SW 1271 (cell line): Measurements from ENCODE around the gene WDR5.

Experiments used
- DNase-seq, 2 experiments: peaks; one replicate each; lab custom pipeline; 2025; lab: John Stamatoyannopoulos, UW

Gene WDR5

GRCh38 chr9:134132208-134132870 lies 3.5 kb upstream of the WDR5 start:
- no peak for DNase-seq

GRCh38 chr9:134134949-134135342 lies 936 bp upstream of the WDR5 start:
- DNase-seq: no peak

GRCh38 chr9:134136118-134136995 lies 475 bp downstream of the WDR5 start:
- DNase-seq: no peak

GRCh38 chr9:134136996-134137299 lies 1.1 kb downstream of the WDR5 start:
- no peak for DNase-seq

GRCh38 chr9:134138292-134138691 lies 2.4 kb downstream of the WDR5 start:
- no peak for DNase-seq

GRCh38 chr9:134139081-134139480 lies 3.2 kb downstream of the WDR5 start:
- DNase-seq: no peak

GRCh38 chr9:134141906-134142305 lies 6.0 kb downstream of the WDR5 start:
- DNase-seq: no peak

GRCh38 chr9:134144801-134145200 lies 8.9 kb downstream of the WDR5 start:
- no peak for DNase-seq

- DNase-seq: no peak
Observed at GRCh38 chr9:134145262-134145661, 9.4 kb downstream of the WDR5 start.

GRCh38 chr9:134146774-134147493 lies 11.1 kb downstream of the WDR5 start:
- no peak for DNase-seq

- DNase-seq: no peak
Observed at GRCh38 chr9:134149380-134149779, 13.5 kb downstream of the WDR5 start.

GRCh38 chr9:134150557-134151214 lies 14.8 kb downstream of the WDR5 start:
- no peak for DNase-seq

GRCh38 chr9:134152022-134152448 lies 16.2 kb downstream of the WDR5 start:
- DNase-seq: no peak

- DNase-seq: no peak
Observed at GRCh38 chr9:134152488-134152887, 16.6 kb downstream of the WDR5 start.

GRCh38 chr9:134153450-134153849 lies 17.6 kb downstream of the WDR5 start:
- DNase-seq: no peak

GRCh38 chr9:134154262-134154701 lies 18.4 kb downstream of the WDR5 start:
- DNase-seq: no peak

GRCh38 chr9:134155812-134156377 lies 20.0 kb downstream of the WDR5 start:
- DNase-seq: no peak

GRCh38 chr9:134156564-134157377 lies 20.9 kb downstream of the WDR5 start:
- DNase-seq: no peak

GRCh38 chr9:134157378-134157885 lies 21.6 kb downstream of the WDR5 start:
- no peak for DNase-seq

- no peak for DNase-seq
Observed at GRCh38 chr9:134158242-134158641, 22.4 kb downstream of the WDR5 start.
